CD4-positive, alpha-beta T cell (primary cell): ENCODE data around the gene C16orf95. TPM values are rescaled to one million over a fixed set of nuclear protein-coding genes. Genes with fewer than 3 reads are reported as not detected.

Source experiments
- ATAC-seq: fragments of 200-7000 bp; cut with Tn5 transposase; one replicate; pipeline ENCODE4 v1.10.0; 2022; ENCODE audit warnings: mild to moderate bottlenecking; ENCODE audit not compliant: poor library complexity
- CTCF ChIA-PET: fragments of 350-600 bp; sonication (Branson Sonifier 250); formaldehyde crosslinking; loops from one replicate; lab custom pipeline; 2021; ENCODE audit warnings: antibody characterized with exemption, inconsistent platforms; lab: Charles Lee
- POLR2A ChIA-PET: fragments of 350-600 bp; sonication (Branson Sonifier 250); formaldehyde crosslinking; loops from one replicate; lab custom pipeline; 2021; ENCODE audit warnings: antibody characterized with exemption, inconsistent platforms; lab: Charles Lee
- DNase-seq, 14 experiments: peaks; one replicate each; pipeline ENCODE4 v3.0.0-alpha.2; 2013 to 2020; ENCODE audit warnings: mixed read lengths in 2 of 14
- H3K27ac ChIP-seq, 2 donors: one replicate each; pipeline versions ENCODE4 v1.5.1 to v1.7.0; 2013; ENCODE audit warnings: low read length in 2 of 2, low read depth in 1 of 2, mild to moderate bottlenecking in 1 of 2
- H3K27me3 ChIP-seq, 2 experiments: 1 replicate in 1 of 2; 2 replicates in 1 of 2; pipeline versions ENCODE4 v1.6.1 to v1.7.0; 2013; ENCODE audit warnings: low read length in 2 of 2, control low read depth in 1 of 2, mild to moderate bottlenecking in 1 of 2, moderate library complexity in 1 of 2; ENCODE audit not compliant: insufficient read depth in 2 of 2, control insufficient read depth in 1 of 2
- H3K36me3 ChIP-seq: one replicate; pipeline ENCODE4 v1.6.1; 2013; ENCODE audit warnings: low read length, control low read depth; ENCODE audit not compliant: insufficient read depth
- H3K4me1 ChIP-seq: one replicate; pipeline ENCODE4 v1.6.1; 2013; ENCODE audit warnings: low read length, control low read depth; ENCODE audit not compliant: insufficient read depth
- H3K4me3 ChIP-seq: one replicate; pipeline ENCODE4 v1.5.1; 2013; ENCODE audit warnings: mild to moderate bottlenecking, low read length, moderate library complexity
- H3K9me3 ChIP-seq, 2 experiments: 1 replicate in 1 of 2; 2 replicates in 1 of 2; pipeline versions ENCODE4 v1.6.1 to v1.7.0; 2013; ENCODE audit warnings: low read length in 2 of 2, mild to moderate bottlenecking in 2 of 2, control low read depth in 1 of 2, moderate library complexity in 1 of 2; ENCODE audit not compliant: control insufficient read depth in 1 of 2, insufficient read depth in 1 of 2
- H3K27ac Mint-ChIP-seq: one replicate; pipeline ENCODE4 v1.8.0; 2020; ENCODE audit warnings: mixed read lengths
- H3K27me3 Mint-ChIP-seq: one replicate; pipeline ENCODE4 v1.8.0; 2021; ENCODE audit warnings: mixed read lengths
- H3K36me3 Mint-ChIP-seq: one replicate; pipeline ENCODE4 v1.8.0; 2021; ENCODE audit warnings: low read depth, mixed read lengths
- H3K4me1 Mint-ChIP-seq: one replicate; pipeline ENCODE4 v1.8.0; 2021; ENCODE audit warnings: low read depth, mixed read lengths
- H3K4me3 Mint-ChIP-seq: one replicate; pipeline ENCODE4 v1.8.0; 2020; ENCODE audit warnings: mild to moderate bottlenecking, mixed read lengths
- H3K9me3 Mint-ChIP-seq: one replicate; pipeline ENCODE4 v1.8.0; 2020; ENCODE audit warnings: mixed read lengths
- CTCF ChIP-seq: fragments of 200-600 bp; IDR thresholded peaks from one replicate; pipeline ENCODE4 v1.8.0; 2022; ENCODE audit warnings: antibody characterized with exemption, mild to moderate bottlenecking
- intact Hi-C, 2 experiments: fragments of 100-400 bp; cut with DNase I in 1 of 2; cut with micrococcal nuclease in 1 of 2; formaldehyde crosslinking; loops; one replicate each; pipeline versions ENCODE4 v1.15.1 to v1.9.0; 2023 to 2025; cut with DNase I, micrococcal nuclease
- total RNA-seq, 174 experiments: library from RNA in 2 of 174; stranded (reverse) in 2 of 174; gene quantifications; one replicate each; pipeline ENCODE4 v1.2.3 and lab custom pipeline; 2021 to 2026

Gene C16orf95
- total RNA-seq, 2 experiments from 2014 or later = 0.74 to 1.2 TPM

GRCh38 chr16:87310610-87311009 lies 6.6 kb downstream of the C16orf95 start:
- intact Hi-C loops = no loop called here
- Histone ChIP-seq H3K9me3 (no peaks in the 10 kb centered on the region), H3K4me1 (no peaks in the 10 kb centered on the region), H3K36me3 (no peaks in the 10 kb centered on the region), H3K27me3 (no peaks in the 10 kb centered on the region), H3K4me3 (no peak overlapping the region), H3K27ac (no peak overlapping the region)
- H3K4me3 Mint-ChIP-seq = no peak overlapping the region
- no peak for TF ChIP-seq CTCF
- no peaks in the 10 kb centered on the region for H3K4me1 Mint-ChIP-seq
- no peak overlapping the region for H3K27ac Mint-ChIP-seq
- no peaks in the 10 kb centered on the region for H3K36me3 Mint-ChIP-seq
- ChIA-PET CTCF (no interaction called here), POLR2A (no interaction called here)
- no peak for DNase-seq
- ATAC-seq = no peak
- no peaks in the 10 kb centered on the region for H3K27me3 Mint-ChIP-seq
- H3K9me3 Mint-ChIP-seq = peaks cover 3% of the 10 kb centered on the region

GRCh38 chr16:87309620-87310525 lies 7.3 kb downstream of the C16orf95 start:
- Histone ChIP-seq H3K36me3 (no peaks in the 10 kb centered on the region), H3K27me3 (no peaks in the 10 kb centered on the region), H3K9me3 (no peaks in the 10 kb centered on the region), H3K27ac (no peak overlapping the region), H3K4me3 (no peak overlapping the region), H3K4me1 (no peaks in the 10 kb centered on the region)
- no peak for ATAC-seq
- TF ChIP-seq CTCF = no peak
- Mint-ChIP-seq H3K36me3 (no peaks in the 10 kb centered on the region), H3K4me3 (no peak overlapping the region), H3K9me3 (peaks cover 3% of the 10 kb centered on the region), H3K27me3 (no peaks in the 10 kb centered on the region), H3K4me1 (no peaks in the 10 kb centered on the region), H3K27ac (no peak overlapping the region)
- CTCF ChIA-PET = no interaction called here
- no peak for DNase-seq
- POLR2A ChIA-PET = no interaction called here
- intact Hi-C loops = no loop called here

GRCh38 chr16:87308826-87309225 lies 8.4 kb downstream of the C16orf95 start:
- no peaks in the 10 kb centered on the region for H3K4me1 Mint-ChIP-seq
- H3K4me3 Mint-ChIP-seq = no peak overlapping the region
- ATAC-seq (no peak), DNase-seq (no peak)
- H3K27me3 Mint-ChIP-seq = no peaks in the 10 kb centered on the region
- intact Hi-C loops = no loop called here
- Histone ChIP-seq H3K27ac (no peak overlapping the region), H3K36me3 (no peaks in the 10 kb centered on the region), H3K4me1 (no peaks in the 10 kb centered on the region), H3K27me3 (no peaks in the 10 kb centered on the region), H3K9me3 (no peaks in the 10 kb centered on the region), H3K4me3 (no peak overlapping the region)
- POLR2A ChIA-PET = no interaction called here
- H3K36me3 Mint-ChIP-seq = no peaks in the 10 kb centered on the region
- TF ChIP-seq CTCF = no peak
- H3K9me3 Mint-ChIP-seq = peaks cover 3% of the 10 kb centered on the region
- H3K27ac Mint-ChIP-seq = no peak overlapping the region
- CTCF ChIA-PET = no interaction called here
